NCI-H2171 treated with DMSO at 0.1 percent for 48 hours (cell line): ENCODE results near the gene DLEU7.

Experiments used
- DNase-seq: peaks from one replicate; lab custom pipeline; 2025; lab: John Stamatoyannopoulos, UW

Gene DLEU7

DNA sequence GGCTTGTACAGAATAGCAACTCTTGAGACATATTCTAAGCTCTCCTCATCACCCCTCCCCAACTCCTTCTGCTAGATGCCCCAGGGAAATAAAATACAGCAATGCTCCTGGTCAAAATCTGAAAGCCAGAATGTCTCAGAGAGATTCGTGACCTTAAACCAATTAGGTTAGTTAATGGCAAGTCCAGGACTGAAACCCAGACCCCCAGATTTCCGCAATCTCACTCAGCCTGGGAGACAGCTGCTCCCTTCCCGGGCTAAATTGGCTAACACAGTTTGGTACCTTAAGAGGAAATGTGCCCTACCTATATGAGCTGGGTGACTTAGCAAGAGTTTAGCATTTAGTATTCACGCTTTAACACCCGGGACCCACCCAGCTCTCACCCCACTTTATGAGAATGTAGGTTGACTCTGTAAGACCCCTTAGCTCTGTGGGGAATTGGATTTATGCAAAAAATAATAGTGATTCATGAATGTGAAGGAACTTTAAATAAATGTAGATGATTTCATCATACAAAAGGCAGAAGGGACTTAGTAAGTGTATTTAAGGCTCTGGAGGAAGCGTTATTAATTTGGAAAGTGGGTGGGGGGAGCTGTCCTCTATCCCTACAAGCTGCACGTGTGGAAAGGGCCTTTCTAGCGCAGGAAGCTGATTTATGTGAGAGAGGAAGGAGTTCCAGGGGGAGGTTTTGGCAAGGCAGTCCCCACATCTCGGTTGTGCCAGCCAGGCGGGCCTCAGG, 1.1 kb downstream of the DLEU7 start:
- DNase-seq = no peak

DNA sequence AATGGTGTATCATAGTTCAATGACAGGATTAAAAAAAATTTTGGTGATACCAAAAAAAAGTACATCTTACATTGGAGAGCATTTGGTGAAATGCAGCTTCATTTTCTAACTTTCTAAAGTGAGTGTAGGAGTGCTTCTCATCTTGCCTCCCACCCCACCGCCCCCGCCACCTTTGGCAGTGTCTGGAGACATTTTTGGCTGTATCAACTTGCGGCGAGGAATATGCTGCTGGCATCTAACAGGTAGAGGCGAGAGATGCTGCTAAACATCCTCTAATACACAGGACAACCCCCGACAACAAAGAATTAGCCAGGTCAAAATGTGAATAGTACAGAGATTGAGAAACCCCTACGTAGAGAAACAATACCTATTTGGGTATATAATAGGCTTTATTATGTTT, 1.7 kb downstream of the DLEU7 start:
- no peak for DNase-seq

DNA sequence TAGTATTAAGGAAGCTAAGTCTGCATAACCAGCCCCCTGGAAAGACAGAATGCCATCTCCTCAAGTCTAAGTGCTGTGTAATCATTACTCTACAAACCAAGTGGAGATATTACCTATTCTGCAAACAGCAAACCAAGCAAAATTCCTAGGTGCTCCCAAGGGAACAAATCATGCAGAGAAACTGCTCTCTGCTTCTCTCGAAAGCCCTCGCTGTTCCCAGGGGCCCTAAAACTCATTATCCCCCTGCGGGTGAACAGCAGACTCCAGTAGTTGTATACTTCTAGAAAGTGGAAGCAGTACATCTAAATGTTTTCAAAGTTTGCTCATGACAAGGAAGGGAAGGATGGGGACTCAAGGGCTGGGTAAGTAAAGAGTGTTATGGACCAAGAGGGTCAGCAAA, 3.2 kb downstream of the DLEU7 start:
- DNase-seq = no peak

DNA sequence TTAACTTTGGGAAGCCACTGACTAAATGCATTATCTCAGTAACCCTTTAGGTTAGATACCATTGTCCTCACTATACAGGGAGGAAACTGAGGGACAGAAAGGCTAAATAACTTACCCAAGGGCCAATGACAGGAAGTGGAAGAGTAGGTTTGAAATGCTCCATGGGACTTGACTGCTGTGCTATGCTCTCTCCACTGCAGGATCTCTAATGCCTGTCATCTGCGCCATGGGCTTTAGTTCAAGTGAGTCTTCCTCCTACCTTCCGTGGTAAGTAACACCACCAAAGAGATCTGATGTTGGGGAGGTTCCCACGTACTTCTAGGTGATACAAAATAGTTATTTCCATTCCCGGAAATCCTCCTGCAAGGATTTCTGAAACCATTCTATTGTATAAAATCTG, 3.7 kb downstream of the DLEU7 start:
- no peak for DNase-seq

GRCh38 chr13:50838701-50839100, 4.8 kb downstream of the DLEU7 start:
- DNase-seq = no peak

- DNase-seq = no peak
Measured at GRCh38 chr13:50838031-50838430, 5.5 kb downstream of the DLEU7 start.

GRCh38 chr13:50831512-50831911, 12.0 kb downstream of the DLEU7 start:
- no peak for DNase-seq

GRCh38 chr13:50829896-50830295, 13.6 kb downstream of the DLEU7 start:
- DNase-seq = no peak

DNA sequence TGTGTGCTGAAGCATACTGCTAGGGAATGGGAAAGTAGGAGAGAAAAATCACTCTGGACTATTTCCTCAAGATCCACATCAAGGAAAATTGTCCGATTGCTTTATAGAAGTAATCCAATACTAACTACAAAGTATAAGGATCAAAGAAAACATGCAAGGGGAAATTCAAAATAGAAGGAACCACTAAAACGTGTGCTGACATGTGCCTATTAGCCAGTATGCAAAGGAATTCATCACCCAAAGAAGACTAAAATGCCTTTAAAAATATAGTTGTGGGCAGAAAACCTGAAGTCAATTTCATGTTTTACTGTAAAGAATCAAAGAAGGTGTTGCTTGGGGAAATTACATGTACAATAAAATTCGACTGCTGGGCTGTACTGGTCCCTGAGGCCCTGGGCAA, 14.3 kb downstream of the DLEU7 start:
- no peak for DNase-seq

GRCh38 chr13:50826035-50826434, 17.5 kb downstream of the DLEU7 start:
- no peak for DNase-seq

- no peak for DNase-seq
Measured at GRCh38 chr13:50812242-50812641, 31.2 kb downstream of the DLEU7 start.

DNA sequence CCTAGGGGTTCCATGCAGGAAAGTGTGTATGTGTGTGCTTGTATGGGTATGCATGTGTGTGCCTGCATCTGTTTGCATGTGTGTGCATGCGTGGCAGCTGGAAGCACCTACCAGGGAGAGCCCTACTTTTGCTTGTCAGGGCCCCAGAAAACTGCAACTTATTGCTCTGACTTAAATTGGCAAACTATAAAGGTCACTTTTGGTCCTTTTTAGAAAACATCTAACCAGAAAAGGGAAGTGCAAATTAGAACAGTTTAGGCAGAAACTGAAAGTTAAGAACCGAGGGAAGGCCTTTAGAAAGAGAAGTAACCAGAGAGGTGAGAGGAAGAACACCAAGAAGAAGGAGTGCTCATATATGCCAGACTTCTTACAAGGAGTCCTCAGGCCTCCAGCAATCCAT, 32.5 kb downstream of the DLEU7 start:
- DNase-seq = no peak

DNA sequence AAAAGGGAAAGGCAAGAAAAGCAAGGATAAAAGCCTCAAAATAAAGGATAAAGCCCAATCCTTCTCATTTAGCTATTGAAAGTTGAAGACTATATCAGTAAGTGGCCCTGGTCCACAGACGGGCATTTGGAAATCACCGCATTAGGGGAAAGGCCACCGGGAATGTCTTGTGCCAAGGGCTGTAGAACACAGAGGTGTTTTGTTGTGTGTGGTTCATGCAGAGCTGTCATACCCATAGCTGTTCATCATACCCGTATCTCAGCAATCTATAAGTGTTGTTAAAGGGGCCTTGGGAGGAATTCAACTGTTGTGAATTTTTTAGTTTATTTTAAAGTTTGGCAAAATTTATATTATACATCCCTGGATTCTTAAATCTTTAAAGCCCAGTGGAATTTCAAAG, 33.0 kb downstream of the DLEU7 start:
- DNase-seq = no peak

GRCh38 chr13:50809133-50810090, 34.1 kb downstream of the DLEU7 start:
- no peak for DNase-seq

- peak; percentile 63 for DNase-seq
Measured at GRCh38 chr13:50805805-50806204, 37.7 kb downstream of the DLEU7 start.

GRCh38 chr13:50801087-50801931, 42.2 kb downstream of the DLEU7 start:
- peak; percentile 38 for DNase-seq

GRCh38 chr13:50800091-50800739, 43.3 kb downstream of the DLEU7 start:
- DNase-seq = no peak

DNA sequence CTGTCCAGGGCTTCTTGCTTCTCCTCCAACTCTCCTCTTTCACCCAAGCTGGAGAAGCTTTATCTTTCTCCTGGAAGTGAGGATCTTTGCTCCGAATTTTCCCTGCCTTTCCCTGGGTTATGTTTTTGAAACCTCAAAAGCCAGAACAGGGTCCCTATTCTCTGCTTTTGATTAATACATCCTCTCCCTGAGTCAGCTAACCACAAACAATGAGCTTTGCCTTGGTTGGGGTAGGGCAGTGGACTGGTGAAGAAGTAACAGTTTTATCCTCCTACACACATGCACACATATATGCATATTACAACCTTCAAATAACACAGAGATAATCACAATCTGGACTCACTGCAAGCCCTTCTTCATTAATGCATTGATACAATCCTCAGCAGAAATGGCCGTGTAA, 44.6 kb downstream of the DLEU7 start:
- no peak for DNase-seq

DNA sequence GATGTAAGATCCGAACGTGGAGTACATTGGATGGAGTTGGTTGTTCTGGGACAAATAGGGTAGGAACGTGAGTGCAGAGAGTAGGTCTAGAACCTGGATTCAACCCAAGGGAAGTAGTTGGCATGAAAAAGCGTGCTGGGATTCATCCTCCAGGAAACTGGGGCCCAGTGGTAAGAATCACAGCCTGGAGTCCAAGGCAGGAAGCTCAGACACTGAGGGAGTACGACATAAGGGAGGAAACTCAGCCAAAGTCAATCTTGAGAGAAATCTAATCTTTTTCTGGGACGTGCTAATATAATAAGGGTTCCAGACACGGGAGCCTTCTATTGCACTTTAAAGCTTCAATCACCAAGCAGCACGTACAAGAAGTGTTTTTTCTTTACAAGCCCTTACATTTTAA, 46.4 kb downstream of the DLEU7 start:
- DNase-seq = no peak

DNA sequence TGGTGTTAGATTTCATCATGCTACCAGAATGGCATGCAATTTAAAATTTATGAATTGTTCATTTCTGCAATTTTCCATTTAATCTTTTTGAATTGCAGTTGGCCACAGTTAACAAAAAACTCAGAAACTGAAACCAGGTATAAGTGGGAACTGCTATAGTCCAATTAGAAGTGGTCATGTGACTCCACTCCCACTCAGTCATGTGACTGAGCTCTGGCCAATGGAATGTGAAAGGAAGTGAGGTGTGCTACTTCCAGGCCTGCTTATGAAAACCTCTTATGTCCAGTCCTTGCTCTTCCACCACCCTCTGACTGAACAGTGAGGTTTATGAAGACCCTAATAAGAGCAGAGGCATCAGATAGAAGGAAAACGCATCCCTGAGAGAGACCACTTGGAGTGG, 47.0 kb downstream of the DLEU7 start:
- DNase-seq = no peak

GRCh38 chr13:50794226-50794625, 49.3 kb downstream of the DLEU7 start:
- no peak for DNase-seq

DNA sequence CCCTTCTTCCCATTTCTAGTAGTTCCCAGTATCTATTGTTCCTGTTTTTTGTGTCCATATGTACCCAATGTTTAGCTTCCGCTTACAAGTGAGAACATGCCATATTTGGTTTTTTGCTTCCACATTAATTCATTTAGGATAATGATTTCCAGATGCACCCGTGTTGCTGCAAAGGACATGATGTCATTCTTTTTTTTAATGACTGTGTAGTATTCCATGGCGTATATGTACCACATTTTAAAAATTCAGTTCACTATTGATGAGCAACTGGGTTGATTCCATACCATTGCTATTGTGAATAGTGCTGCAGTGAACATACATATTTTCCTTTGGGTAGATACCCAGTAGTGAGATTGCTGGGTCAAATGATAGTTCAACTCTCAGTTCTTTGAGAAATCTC, 50.5 kb downstream of the DLEU7 start:
- DNase-seq = no peak
